NCI-H1694 treated with DMSO at 0.1 percent for 48 hours (cell line): ENCODE measurements around the gene SEC14L1.
"Not testable (repeated sequence)": the region's sequence is repeated elsewhere in the genome, so short reads cannot be mapped to it uniquely, and the experiment has no call there.

ENCODE experiments used
- DNase-seq: peaks from one replicate; lab custom pipeline; 2025; lab: John Stamatoyannopoulos, UW

SEC14L1 gene

GRCh38 chr17:77142689-77143088 is 1.9 kb downstream of the SEC14L1 start:
- no peak for DNase-seq

- DNase-seq = no peak
These were observed 2.5 kb downstream of the SEC14L1 start for GRCh38 chr17:77143306-77143705.

- DNase-seq = no peak
These were observed 3.5 kb downstream of the SEC14L1 start for GRCh38 chr17:77144227-77144626.

- DNase-seq = no peak
These were observed 4.4 kb downstream of the SEC14L1 start for GRCh38 chr17:77145224-77145611.

GRCh38 chr17:77145612-77146245 is 5.0 kb downstream of the SEC14L1 start:
- DNase-seq = no peak

GRCh38 chr17:77146246-77146632 is 5.5 kb downstream of the SEC14L1 start:
- DNase-seq = no peak

GRCh38 chr17:77146882-77147281 is 6.1 kb downstream of the SEC14L1 start:
- no peak for DNase-seq

- DNase-seq = no peak
These were observed 6.6 kb downstream of the SEC14L1 start for GRCh38 chr17:77147357-77147801.

- DNase-seq = no peak
These were observed 7.5 kb downstream of the SEC14L1 start for GRCh38 chr17:77148077-77148939.

GRCh38 chr17:77148940-77149510 is 8.3 kb downstream of the SEC14L1 start:
- no peak for DNase-seq

- no peak for DNase-seq
These were observed 9.4 kb downstream of the SEC14L1 start for GRCh38 chr17:77150196-77150595.

GRCh38 chr17:77151186-77151585 is 10.4 kb downstream of the SEC14L1 start:
- DNase-seq = no peak

GRCh38 chr17:77152056-77152455 is 11.3 kb downstream of the SEC14L1 start:
- not testable (repeated sequence) for DNase-seq

- no peak for DNase-seq
These were observed 12.7 kb downstream of the SEC14L1 start for GRCh38 chr17:77153472-77153871.

- no peak for DNase-seq
These were observed 13.3 kb downstream of the SEC14L1 start for GRCh38 chr17:77153999-77154586.

GRCh38 chr17:77155125-77155524 is 14.4 kb downstream of the SEC14L1 start:
- no peak for DNase-seq

GRCh38 chr17:77157766-77158165 is 17.0 kb downstream of the SEC14L1 start:
- not testable (repeated sequence) for DNase-seq

- peak; percentile 71 for DNase-seq
These were observed 19.5 kb downstream of the SEC14L1 start for GRCh38 chr17:77160091-77160874.

- no peak for DNase-seq
These were observed 20.2 kb downstream of the SEC14L1 start for GRCh38 chr17:77160875-77161530.

- DNase-seq = no peak
These were observed 21.2 kb downstream of the SEC14L1 start for GRCh38 chr17:77161953-77162352.

- no peak for DNase-seq
These were observed 22.2 kb downstream of the SEC14L1 start for GRCh38 chr17:77163001-77163400.
